H7 (cell line): ENCODE data around the gene GAGE1. TPM values are rescaled to one million over a fixed set of nuclear protein-coding genes. Genes with fewer than 3 reads are reported as not detected.

Source experiments
- DNase-seq: peaks from one replicate; pipeline ENCODE4 v3.0.0; 2012
- H3K27me3 ChIP-seq: 2 replicates; pipeline ENCODE4 v1.6.0; 2011; ENCODE audit warnings: mild to moderate bottlenecking, low read length; ENCODE audit not compliant: control insufficient read depth, insufficient read depth
- H3K36me3 ChIP-seq: replicated peaks from 2 replicates; pipeline ENCODE4 v1.5.1; 2011; ENCODE audit warnings: low read length; ENCODE audit not compliant: control insufficient read depth, insufficient read depth
- H3K4me3 ChIP-seq: 2 replicates; pipeline ENCODE4 v1.5.1; 2011; ENCODE audit warnings: low read depth, mild to moderate bottlenecking, control low read depth, low read length, moderate library complexity; ENCODE audit not compliant: insufficient read depth
- total RNA-seq: library from RNA; depleted of rRNA; stranded (reverse); fragments of >200 nt; shearing (Covaris generic); gene quantifications from 2 replicates; pipeline ENCODE4 v1.2.3, GENCODE V29; 2014; rRNA removed

Gene GAGE1
- total RNA-seq, 1 experiment from 2014 or later, result not detected

DNA sequence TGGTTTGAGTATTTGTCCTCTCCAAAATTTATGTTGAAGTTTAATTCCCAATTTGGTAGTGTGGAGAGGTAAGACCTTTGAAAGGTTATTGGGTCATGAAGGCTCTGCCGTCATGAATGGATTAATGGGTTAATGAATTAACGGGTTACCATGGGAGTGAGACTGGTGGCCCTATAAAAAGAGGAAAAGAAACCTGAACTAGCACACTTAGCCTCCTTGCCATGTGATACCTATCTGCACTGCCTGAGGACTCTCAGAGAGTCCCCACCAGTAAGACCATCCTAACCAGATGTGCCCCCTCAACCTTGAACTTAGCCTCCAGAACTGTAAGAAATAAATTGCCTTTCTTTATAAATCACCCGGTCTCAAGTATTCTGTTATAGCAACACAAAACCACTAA is 57.7 kb downstream of the GAGE1 start:
- DNase-seq, result no peak
- Histone ChIP-seq H3K36me3 (no peaks in the 10 kb centered on the region), H3K27me3 (no peaks in the 10 kb centered on the region), H3K4me3 (no peak overlapping the region)

Other genes with a start within 250 kb of the GAGE1 start
- gene GAGE12C, start 66.8 kb upstream of the GAGE1 start, total RNA-seq, result not detected in 2 replicates
- gene GAGE12D, start 57.3 kb upstream of the GAGE1 start, total RNA-seq, result not detected in 2 replicates
- gene GAGE12E, start 47.7 kb upstream of the GAGE1 start, total RNA-seq, result not detected in 2 replicates
- gene GAGE12F, start 38.2 kb upstream of the GAGE1 start, total RNA-seq, result not detected in 2 replicates
- gene GAGE12G, start 28.6 kb upstream of the GAGE1 start, total RNA-seq, result not detected in 2 replicates
- gene GAGE12H, start 19.1 kb upstream of the GAGE1 start, total RNA-seq, result not detected in 2 replicates
- 0.70 TPM in 1 of 2 replicates, not detected in the other for gene GAGE2A, start 9.5 kb upstream of the GAGE1 start, total RNA-seq
- not detected in 2 replicates for gene PAGE1, start 97.0 kb downstream of the GAGE1 start, total RNA-seq
- not detected in 2 replicates for gene PAGE4, start 230.3 kb downstream of the GAGE1 start, total RNA-seq